ENCODE measurements around the gene PHF2. TPM values are rescaled to one million over a fixed set of nuclear protein-coding genes. Genes with fewer than 3 reads are reported as not detected.

PHF2 gene
- total and polyA plus RNA-seq, 2 experiments from 2014 or later, result 4.3 to 11.8 TPM

DNA sequence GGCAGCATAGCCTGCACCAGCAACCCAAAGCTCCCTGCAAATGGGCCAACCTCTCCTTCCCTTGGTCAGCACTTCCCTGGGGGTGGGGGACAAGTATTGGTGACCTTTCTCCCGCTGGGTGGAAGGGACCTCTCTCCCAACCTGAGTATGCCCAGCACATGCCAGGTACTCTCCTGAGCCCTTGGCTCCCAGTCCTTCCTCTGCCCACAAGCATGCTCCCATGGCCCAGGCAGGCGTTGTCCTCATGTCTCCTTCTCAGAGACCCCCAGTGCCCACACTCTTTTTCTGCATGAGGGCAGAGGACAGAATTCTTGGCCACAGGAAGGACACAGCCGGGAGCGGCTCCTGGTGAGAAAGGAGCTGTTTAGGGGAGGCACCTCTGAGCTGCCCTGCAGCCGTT is 60.3 kb downstream of the PHF2 start (continued):
- TF ChIP-seq, protein P1, sequence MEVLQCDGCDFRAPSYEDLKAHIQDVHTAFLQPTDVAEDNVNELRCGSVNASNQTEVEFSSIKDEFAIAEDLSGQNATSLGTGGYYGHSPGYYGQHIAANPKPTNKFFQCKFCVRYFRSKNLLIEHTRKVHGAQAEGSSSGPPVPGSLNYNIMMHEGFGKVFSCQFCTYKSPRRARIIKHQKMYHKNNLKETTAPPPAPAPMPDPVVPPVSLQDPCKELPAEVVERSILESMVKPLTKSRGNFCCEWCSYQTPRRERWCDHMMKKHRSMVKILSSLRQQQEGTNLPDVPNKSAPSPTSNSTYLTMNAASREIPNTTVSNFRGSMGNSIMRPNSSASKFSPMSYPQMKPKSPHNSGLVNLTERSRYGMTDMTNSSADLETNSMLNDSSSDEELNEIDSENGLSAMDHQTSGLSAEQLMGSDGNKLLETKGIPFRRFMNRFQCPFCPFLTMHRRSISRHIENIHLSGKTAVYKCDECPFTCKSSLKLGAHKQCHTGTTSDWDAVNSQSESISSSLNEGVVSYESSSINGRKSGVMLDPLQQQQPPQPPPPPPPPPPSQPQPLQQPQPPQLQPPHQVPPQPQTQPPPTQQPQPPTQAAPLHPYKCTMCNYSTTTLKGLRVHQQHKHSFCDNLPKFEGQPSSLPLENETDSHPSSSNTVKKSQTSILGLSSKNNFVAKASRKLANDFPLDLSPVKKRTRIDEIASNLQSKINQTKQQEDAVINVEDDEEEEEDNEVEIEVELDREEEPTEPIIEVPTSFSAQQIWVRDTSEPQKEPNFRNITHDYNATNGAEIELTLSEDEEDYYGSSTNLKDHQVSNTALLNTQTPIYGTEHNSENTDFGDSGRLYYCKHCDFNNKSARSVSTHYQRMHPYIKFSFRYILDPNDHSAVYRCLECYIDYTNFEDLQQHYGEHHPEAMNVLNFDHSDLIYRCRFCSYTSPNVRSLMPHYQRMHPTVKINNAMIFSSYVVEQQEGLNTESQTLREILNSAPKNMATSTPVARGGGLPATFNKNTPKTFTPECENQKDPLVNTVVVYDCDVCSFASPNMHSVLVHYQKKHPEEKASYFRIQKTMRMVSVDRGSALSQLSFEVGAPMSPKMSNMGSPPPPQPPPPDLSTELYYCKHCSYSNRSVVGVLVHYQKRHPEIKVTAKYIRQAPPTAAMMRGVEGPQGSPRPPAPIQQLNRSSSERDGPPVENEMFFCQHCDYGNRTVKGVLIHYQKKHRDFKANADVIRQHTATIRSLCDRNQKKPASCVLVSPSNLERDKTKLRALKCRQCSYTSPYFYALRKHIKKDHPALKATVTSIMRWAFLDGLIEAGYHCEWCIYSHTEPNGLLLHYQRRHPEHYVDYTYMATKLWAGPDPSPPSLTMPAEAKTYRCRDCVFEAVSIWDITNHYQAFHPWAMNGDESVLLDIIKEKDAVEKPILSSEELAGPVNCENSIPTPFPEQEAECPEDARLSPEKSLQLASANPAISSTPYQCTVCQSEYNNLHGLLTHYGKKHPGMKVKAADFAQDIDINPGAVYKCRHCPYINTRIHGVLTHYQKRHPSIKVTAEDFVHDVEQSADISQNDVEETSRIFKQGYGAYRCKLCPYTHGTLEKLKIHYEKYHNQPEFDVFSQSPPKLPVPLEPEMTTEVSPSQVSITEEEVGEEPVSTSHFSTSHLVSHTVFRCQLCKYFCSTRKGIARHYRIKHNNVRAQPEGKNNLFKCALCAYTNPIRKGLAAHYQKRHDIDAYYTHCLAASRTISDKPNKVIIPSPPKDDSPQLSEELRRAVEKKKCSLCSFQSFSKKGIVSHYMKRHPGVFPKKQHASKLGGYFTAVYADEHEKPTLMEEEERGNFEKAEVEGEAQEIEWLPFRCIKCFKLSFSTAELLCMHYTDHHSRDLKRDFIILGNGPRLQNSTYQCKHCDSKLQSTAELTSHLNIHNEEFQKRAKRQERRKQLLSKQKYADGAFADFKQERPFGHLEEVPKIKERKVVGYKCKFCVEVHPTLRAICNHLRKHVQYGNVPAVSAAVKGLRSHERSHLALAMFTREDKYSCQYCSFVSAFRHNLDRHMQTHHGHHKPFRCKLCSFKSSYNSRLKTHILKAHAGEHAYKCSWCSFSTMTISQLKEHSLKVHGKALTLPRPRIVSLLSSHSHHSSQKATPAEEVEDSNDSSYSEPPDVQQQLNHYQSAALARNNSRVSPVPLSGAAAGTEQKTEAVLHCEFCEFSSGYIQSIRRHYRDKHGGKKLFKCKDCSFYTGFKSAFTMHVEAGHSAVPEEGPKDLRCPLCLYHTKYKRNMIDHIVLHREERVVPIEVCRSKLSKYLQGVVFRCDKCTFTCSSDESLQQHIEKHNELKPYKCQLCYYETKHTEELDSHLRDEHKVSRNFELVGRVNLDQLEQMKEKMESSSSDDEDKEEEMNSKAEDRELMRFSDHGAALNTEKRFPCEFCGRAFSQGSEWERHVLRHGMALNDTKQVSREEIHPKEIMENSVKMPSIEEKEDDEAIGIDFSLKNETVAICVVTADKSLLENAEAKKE (CRISPR knock-in tag; IDR thresholded peaks at IDR 0.05), result no peak

DNA sequence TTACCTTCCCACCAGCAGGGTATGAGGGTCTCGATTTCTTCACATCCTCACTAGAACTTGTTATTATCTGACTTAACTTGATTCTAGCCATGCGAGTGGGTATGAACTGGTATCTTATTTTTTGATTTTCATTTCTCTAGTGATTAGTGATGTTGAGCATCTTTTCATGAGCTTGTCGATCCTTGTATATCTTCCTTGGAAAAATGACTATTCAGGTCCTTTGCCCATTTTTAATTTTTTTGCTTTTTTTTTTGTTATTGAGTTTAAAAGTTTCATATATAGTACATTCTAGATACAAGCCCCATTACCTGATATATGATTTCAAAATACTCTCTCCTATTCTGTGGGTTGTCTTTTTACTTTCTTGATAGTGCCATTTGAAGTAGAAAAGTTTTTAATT is 61.5 kb downstream of the PHF2 start:
- Histone ChIP-seq H4K20me1 (replicated peaks; ENCODE audit: insufficient read depth) (no peaks in the 10 kb centered on the region), H2AFZ (no peak overlapping the region), H3K79me2 (replicated peaks; ENCODE audit: insufficient read depth) (no peaks in the 10 kb centered on the region), H3K4me3 (no peak overlapping the region), H3K36me3 (ENCODE audit: insufficient read depth) (peaks cover 11% of the 10 kb centered on the region), H3F3A (replicated peaks; ENCODE audit: low read depth) (no peaks in the 10 kb centered on the region), H3K4me2 (no peak overlapping the region), H3K4me1 (ENCODE audit: insufficient read depth) (no peaks in the 10 kb centered on the region), H3K27ac (ENCODE audit: low read depth) (no peak overlapping the region), H3K27me3 (ENCODE audit: insufficient read depth) (no peaks in the 10 kb centered on the region), H3K9me2 (ENCODE audit: insufficient read depth) (0 out of 2 replicates have a peak, but pooled peaks cover 5% of the 10 kb centered on the region)
- H3K9me3 Mint-ChIP-seq, result peaks cover 19% of the 10 kb centered on the region
- peaks cover 35% of the 10 kb centered on the region for H3K36me3 Mint-ChIP-seq (ENCODE audit: low read depth)
- H3K4me1 Mint-ChIP-seq, result no peaks in the 10 kb centered on the region
- H3K4me3 Mint-ChIP-seq, result no peak overlapping the region
- DNase-seq (ENCODE audit: low spot score), result no peak
- H3K27ac Mint-ChIP-seq, result no peak overlapping the region
- peaks cover 5% of the 10 kb centered on the region for H3K27me3 Mint-ChIP-seq (ENCODE audit: insufficient read depth, low read depth, poor library complexity)
- ATAC-seq, result no peak
- no peak for TF ChIP-seq ZNF331 (CRISPR knock-in tag; IDR thresholded peaks at IDR 0.05; ENCODE audit: low read depth)
- TF ChIP-seq NANOG (IDR thresholded peaks at IDR 0.05; ENCODE audit: borderline replicate concordance), result no peak
- no peak for TF ChIP-seq CREB1 (CRISPR knock-in tag; IDR thresholded peaks at IDR 0.05; ENCODE audit: low read depth)
- TF ChIP-seq, protein P2, sequence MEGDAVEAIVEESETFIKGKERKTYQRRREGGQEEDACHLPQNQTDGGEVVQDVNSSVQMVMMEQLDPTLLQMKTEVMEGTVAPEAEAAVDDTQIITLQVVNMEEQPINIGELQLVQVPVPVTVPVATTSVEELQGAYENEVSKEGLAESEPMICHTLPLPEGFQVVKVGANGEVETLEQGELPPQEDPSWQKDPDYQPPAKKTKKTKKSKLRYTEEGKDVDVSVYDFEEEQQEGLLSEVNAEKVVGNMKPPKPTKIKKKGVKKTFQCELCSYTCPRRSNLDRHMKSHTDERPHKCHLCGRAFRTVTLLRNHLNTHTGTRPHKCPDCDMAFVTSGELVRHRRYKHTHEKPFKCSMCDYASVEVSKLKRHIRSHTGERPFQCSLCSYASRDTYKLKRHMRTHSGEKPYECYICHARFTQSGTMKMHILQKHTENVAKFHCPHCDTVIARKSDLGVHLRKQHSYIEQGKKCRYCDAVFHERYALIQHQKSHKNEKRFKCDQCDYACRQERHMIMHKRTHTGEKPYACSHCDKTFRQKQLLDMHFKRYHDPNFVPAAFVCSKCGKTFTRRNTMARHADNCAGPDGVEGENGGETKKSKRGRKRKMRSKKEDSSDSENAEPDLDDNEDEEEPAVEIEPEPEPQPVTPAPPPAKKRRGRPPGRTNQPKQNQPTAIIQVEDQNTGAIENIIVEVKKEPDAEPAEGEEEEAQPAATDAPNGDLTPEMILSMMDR (conservative IDR thresholded peaks at IDR 0.05; ENCODE audit: low read depth in 2 of 2), result no peak
- TF ChIP-seq, protein P3, sequence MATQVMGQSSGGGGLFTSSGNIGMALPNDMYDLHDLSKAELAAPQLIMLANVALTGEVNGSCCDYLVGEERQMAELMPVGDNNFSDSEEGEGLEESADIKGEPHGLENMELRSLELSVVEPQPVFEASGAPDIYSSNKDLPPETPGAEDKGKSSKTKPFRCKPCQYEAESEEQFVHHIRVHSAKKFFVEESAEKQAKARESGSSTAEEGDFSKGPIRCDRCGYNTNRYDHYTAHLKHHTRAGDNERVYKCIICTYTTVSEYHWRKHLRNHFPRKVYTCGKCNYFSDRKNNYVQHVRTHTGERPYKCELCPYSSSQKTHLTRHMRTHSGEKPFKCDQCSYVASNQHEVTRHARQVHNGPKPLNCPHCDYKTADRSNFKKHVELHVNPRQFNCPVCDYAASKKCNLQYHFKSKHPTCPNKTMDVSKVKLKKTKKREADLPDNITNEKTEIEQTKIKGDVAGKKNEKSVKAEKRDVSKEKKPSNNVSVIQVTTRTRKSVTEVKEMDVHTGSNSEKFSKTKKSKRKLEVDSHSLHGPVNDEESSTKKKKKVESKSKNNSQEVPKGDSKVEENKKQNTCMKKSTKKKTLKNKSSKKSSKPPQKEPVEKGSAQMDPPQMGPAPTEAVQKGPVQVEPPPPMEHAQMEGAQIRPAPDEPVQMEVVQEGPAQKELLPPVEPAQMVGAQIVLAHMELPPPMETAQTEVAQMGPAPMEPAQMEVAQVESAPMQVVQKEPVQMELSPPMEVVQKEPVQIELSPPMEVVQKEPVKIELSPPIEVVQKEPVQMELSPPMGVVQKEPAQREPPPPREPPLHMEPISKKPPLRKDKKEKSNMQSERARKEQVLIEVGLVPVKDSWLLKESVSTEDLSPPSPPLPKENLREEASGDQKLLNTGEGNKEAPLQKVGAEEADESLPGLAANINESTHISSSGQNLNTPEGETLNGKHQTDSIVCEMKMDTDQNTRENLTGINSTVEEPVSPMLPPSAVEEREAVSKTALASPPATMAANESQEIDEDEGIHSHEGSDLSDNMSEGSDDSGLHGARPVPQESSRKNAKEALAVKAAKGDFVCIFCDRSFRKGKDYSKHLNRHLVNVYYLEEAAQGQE (IDR thresholded peaks at IDR 0.05; ENCODE audit: unreplicated experiment), result no peak
- TF ChIP-seq, protein P4, sequence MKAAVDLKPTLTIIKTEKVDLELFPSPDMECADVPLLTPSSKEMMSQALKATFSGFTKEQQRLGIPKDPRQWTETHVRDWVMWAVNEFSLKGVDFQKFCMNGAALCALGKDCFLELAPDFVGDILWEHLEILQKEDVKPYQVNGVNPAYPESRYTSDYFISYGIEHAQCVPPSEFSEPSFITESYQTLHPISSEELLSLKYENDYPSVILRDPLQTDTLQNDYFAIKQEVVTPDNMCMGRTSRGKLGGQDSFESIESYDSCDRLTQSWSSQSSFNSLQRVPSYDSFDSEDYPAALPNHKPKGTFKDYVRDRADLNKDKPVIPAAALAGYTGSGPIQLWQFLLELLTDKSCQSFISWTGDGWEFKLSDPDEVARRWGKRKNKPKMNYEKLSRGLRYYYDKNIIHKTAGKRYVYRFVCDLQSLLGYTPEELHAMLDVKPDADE (IDR thresholded peaks at IDR 0.05), result no peak
- TF ChIP-seq STAT1 (IDR thresholded peaks at IDR 0.05; ENCODE audit: unreplicated experiment), result no peak
- no peak for TF ChIP-seq JUNB (IDR thresholded peaks at IDR 0.05; ENCODE audit: unreplicated experiment)
- no peak for TF ChIP-seq ZNF114 (CRISPR knock-in tag; IDR thresholded peaks at IDR 0.05)
